Neuron (in vitro differentiated cells): ENCODE data around the gene MOB3C.

ENCODE experiments used
- H2AFZ ChIP-seq: one replicate; pipeline ENCODE4 v1.6.1; 2013; ENCODE audit warnings: low read depth, mild to moderate bottlenecking, inconsistent platforms, low read length, moderate library complexity
- H3K27me3 ChIP-seq: one replicate; pipeline ENCODE4 v1.6.1; 2013; ENCODE audit warnings: low read length; ENCODE audit not compliant: insufficient read depth
- H3K36me3 ChIP-seq: one replicate; pipeline ENCODE4 v1.6.1; 2013; ENCODE audit warnings: low read length; ENCODE audit not compliant: insufficient read depth
- H3K4me1 ChIP-seq: one replicate; pipeline ENCODE4 v1.6.1; 2013; ENCODE audit warnings: low read length; ENCODE audit not compliant: insufficient read depth
- H3K4me3 ChIP-seq: 2 replicates; pipeline ENCODE4 v1.5.1; 2013; ENCODE audit warnings: mild to moderate bottlenecking, low read length, moderate library complexity
- H3K9me3 ChIP-seq: one replicate; pipeline ENCODE4 v1.6.1; 2013; ENCODE audit warnings: low read length

The MOB3C gene

GRCh38 chr1:46623743-46624644 is 7.4 kb upstream of the MOB3C start:
- Histone ChIP-seq H3K9me3 (no peaks in the 10 kb centered on the region), H3K4me3 (no peak overlapping the region), H3K4me1 (peaks cover 6% of the 10 kb centered on the region), H2AFZ (no peak overlapping the region), H3K36me3 (peaks cover 2% of the 10 kb centered on the region), H3K27me3 (no peaks in the 10 kb centered on the region)

GRCh38 chr1:46622344-46622743 is 5.7 kb upstream of the MOB3C start:
- no peaks in the 10 kb centered on the region for H3K36me3 ChIP-seq
- peaks cover 4% of the 10 kb centered on the region for H3K27me3 ChIP-seq
- H3K4me1 ChIP-seq, result peaks cover 6% of the 10 kb centered on the region
- no peaks in the 10 kb centered on the region for H3K9me3 ChIP-seq
- H2AFZ ChIP-seq, result no peak overlapping the region
- no peak overlapping the region for H3K4me3 ChIP-seq

GRCh38 chr1:46621930-46622329 is 5.3 kb upstream of the MOB3C start:
- no peak overlapping the region for H2AFZ ChIP-seq
- peaks cover 6% of the 10 kb centered on the region for H3K4me1 ChIP-seq
- no peak overlapping the region for H3K4me3 ChIP-seq
- no peaks in the 10 kb centered on the region for H3K9me3 ChIP-seq
- peaks cover 4% of the 10 kb centered on the region for H3K27me3 ChIP-seq
- no peaks in the 10 kb centered on the region for H3K36me3 ChIP-seq

- H3K9me3 ChIP-seq, result no peaks in the 10 kb centered on the region
- H3K4me3 ChIP-seq, result no peak overlapping the region
- peaks cover 4% of the 10 kb centered on the region for H3K27me3 ChIP-seq
- H2AFZ ChIP-seq, result no peak overlapping the region
- H3K36me3 ChIP-seq, result no peaks in the 10 kb centered on the region
- peaks cover 11% of the 10 kb centered on the region for H3K4me1 ChIP-seq
Measured at GRCh38 chr1:46619656-46620258, 3.1 kb upstream of the MOB3C start.

- no peaks in the 10 kb centered on the region for H3K9me3 ChIP-seq
- no peaks in the 10 kb centered on the region for H3K36me3 ChIP-seq
- H3K4me1 ChIP-seq, result peaks cover 9% of the 10 kb centered on the region
- no peak overlapping the region for H3K4me3 ChIP-seq
- H2AFZ ChIP-seq, result no peak overlapping the region
- peaks cover 4% of the 10 kb centered on the region for H3K27me3 ChIP-seq
Measured at GRCh38 chr1:46618754-46619415, 2.3 kb upstream of the MOB3C start.

GRCh38 chr1:46617833-46618232 is 1.2 kb upstream of the MOB3C start:
- Histone ChIP-seq H2AFZ (no peak overlapping the region), H3K36me3 (no peaks in the 10 kb centered on the region), H3K4me3 (no peak overlapping the region), H3K4me1 (peaks cover 15% of the 10 kb centered on the region), H3K27me3 (peaks cover 4% of the 10 kb centered on the region), H3K9me3 (no peaks in the 10 kb centered on the region)

- Histone ChIP-seq H3K36me3 (no peaks in the 10 kb centered on the region), H2AFZ (peak overlapping the region; percentile 92), H3K27me3 (peaks cover 4% of the 10 kb centered on the region), H3K4me1 (peaks cover 15% of the 10 kb centered on the region), H3K4me3 (peak overlapping the region; percentile 74), H3K9me3 (no peaks in the 10 kb centered on the region)
Measured at GRCh38 chr1:46617108-46617800, 643 bp upstream of the MOB3C start.

- peaks cover 4% of the 10 kb centered on the region for H3K27me3 ChIP-seq
- peak overlapping the region; percentile 74 for H3K4me3 ChIP-seq
- H3K4me1 ChIP-seq, result peaks cover 15% of the 10 kb centered on the region
- H3K36me3 ChIP-seq, result no peaks in the 10 kb centered on the region
- H2AFZ ChIP-seq, result peak overlapping the region; percentile 42
- H3K9me3 ChIP-seq, result no peaks in the 10 kb centered on the region
Measured at GRCh38 chr1:46615735-46616134, 876 bp downstream of the MOB3C start.

- Histone ChIP-seq H3K36me3 (no peaks in the 10 kb centered on the region), H3K27me3 (peaks cover 4% of the 10 kb centered on the region), H3K9me3 (no peaks in the 10 kb centered on the region), H3K4me1 (peaks cover 15% of the 10 kb centered on the region), H2AFZ (no peak overlapping the region), H3K4me3 (no peak overlapping the region)
Measured at GRCh38 chr1:46615088-46615487, 1.5 kb downstream of the MOB3C start.

- Histone ChIP-seq H3K4me1 (peaks cover 15% of the 10 kb centered on the region), H3K4me3 (no peak overlapping the region), H3K27me3 (peaks cover 4% of the 10 kb centered on the region), H3K36me3 (no peaks in the 10 kb centered on the region), H2AFZ (no peak overlapping the region), H3K9me3 (no peaks in the 10 kb centered on the region)
Measured at GRCh38 chr1:46614604-46614984, 2.0 kb downstream of the MOB3C start.

- peaks cover 15% of the 10 kb centered on the region for H3K4me1 ChIP-seq
- H3K27me3 ChIP-seq, result peaks cover 4% of the 10 kb centered on the region
- no peak overlapping the region for H3K4me3 ChIP-seq
- no peaks in the 10 kb centered on the region for H3K36me3 ChIP-seq
- H2AFZ ChIP-seq, result no peak overlapping the region
- no peaks in the 10 kb centered on the region for H3K9me3 ChIP-seq
Measured at GRCh38 chr1:46613661-46614603, 2.7 kb downstream of the MOB3C start.
